Breast epithelium (tissue), 3 donors: ENCODE results near the gene EML1.

Experiments
- CTCF ChIP-seq, 3 donors: fragments of 450-650 bp; IDR thresholded peaks; one replicate each; pipeline ENCODE4 v1.5.1; 2016 to 2017; ENCODE audit warnings: antibody characterized with exemption in 3 of 3, mild to moderate bottlenecking in 3 of 3, moderate library complexity in 3 of 3
- POLR2A ChIP-seq: fragments of 450-650 bp; IDR thresholded peaks from one replicate; pipeline ENCODE4 v1.6.1; 2016; ENCODE audit warnings: antibody characterized with exemption, mild to moderate bottlenecking, moderate library complexity

- no peak for TF ChIP-seq CTCF (IDR thresholded peaks at IDR 0.05)
- no peak for TF ChIP-seq POLR2A
These were observed 68.9 kb downstream of the EML1 start for GRCh38 chr14:99862136-99862535.
